Tongue (tissue), 2 donors: ENCODE data around the gene PAX6. TPM values are rescaled to one million over a fixed set of nuclear protein-coding genes. Genes with fewer than 3 reads are reported as not detected.
"Not testable (repeated sequence)": the region's sequence is repeated elsewhere in the genome, so short reads cannot be mapped to it uniquely, and the experiment has no call there.

Experiments used
- DNase-seq: peaks from one replicate; pipeline ENCODE4 v3.0.0-alpha.2; 2015
- total RNA-seq: library from RNA; depleted of rRNA; stranded (reverse); fragments of >200 nt; gene quantifications from one replicate; pipeline ENCODE4 v1.2.3, GENCODE V29; 2014

Gene PAX6
- total RNA-seq, 1 donor from 2014 or later: 0.92 TPM

- DNase-seq: no peak
Observed at GRCh38 chr11:31767685-31768084, 43.4 kb downstream of the PAX6 start.

GRCh38 chr11:31767066-31767465 lies 44.1 kb downstream of the PAX6 start:
- no peak for DNase-seq

DNA sequence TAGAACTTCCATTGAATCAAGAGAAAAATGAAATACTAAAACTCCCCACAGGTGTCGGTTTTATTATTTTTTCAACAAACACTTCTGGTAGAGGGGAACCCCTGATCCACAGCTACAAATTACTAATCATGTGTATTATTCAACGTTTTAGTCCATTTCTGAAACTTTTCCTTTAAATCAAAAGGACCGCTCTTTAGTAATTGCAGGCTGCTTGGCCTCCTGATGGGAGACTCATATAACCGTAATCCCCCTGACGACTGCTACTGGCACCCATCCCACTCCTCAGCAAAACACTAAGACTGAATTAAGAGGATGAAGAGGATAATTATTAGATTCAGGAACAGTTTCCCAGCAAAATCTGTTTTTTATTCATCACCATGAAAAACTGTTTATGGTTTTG lies 46.4 kb downstream of the PAX6 start:
- no peak for DNase-seq

DNA sequence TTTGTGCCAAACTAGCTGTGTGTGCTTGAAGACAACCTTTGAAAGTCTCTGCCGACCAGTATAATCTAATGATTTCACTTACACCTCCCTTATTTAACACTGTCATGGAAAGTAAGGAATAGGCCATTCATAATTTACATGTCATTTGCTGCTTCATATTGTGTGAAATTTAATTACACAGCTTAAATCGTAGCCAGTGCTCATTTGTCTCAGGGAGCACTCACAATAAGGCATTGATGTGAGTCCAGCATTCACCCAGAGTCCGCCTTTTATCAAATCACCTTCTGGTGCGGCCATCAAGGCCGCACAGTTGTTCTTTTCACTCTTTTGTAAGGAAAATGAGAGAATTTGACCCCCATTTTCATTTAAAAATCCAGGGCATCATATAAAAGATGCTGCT lies 46.9 kb downstream of the PAX6 start:
- no peak for DNase-seq

GRCh38 chr11:31763296-31763695 lies 47.8 kb downstream of the PAX6 start:
- DNase-seq: no peak

GRCh38 chr11:31761636-31762035 lies 49.5 kb downstream of the PAX6 start:
- no peak for DNase-seq

GRCh38 chr11:31757260-31757835 lies 53.8 kb downstream of the PAX6 start:
- DNase-seq: peak; percentile 13

DNA sequence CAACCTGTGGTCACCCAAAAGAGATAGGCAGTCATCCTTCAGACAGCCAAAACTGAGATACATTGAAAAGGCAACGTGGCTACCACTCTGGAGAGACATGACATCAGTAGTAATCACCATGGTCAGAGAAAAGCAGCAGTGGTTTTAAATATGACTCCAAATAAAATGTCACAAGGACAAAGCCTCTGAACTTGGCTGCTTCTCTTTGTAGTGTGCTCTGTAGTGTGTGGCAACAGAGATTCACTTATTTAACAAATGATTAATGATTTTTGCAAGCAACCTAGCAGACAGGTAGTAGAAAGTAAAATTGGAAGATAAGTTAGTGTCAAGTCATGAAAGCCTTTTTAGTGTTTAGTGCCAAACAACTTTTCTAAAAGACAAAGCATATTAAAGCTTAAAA lies 63.5 kb downstream of the PAX6 start:
- no peak for DNase-seq

DNA sequence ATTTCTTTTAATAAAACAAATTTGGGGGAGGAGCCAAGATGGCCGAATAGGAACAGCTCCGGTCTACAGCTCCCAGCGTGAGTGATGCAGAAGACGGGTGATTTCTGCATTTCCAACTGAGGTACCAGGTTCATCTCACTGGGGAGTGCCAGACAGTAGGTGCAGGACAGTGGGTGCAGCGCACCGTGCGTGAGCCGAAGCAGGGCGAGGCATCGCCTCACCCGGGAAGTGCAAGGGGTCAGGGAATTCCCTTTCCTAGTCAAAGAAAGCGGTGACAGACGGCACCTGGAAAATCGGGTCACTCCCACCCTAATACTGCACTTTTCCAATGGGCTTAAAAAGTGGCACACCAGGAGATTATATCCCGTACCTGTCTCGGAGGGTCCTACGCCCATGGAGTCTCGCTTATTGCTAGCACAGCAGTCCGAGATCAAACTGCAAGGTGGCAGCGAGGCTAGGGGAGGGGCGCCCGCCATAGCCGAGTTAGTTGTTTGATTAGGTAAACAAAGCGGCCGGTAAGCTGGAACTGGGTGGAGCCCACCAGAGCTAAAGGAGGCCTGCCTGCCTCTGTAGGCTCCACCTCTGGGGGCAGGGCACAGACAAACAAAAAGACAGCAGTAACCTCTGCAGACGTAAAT lies 70.3 kb downstream of the PAX6 start:
- DNase-seq: not testable (repeated sequence)

DNA sequence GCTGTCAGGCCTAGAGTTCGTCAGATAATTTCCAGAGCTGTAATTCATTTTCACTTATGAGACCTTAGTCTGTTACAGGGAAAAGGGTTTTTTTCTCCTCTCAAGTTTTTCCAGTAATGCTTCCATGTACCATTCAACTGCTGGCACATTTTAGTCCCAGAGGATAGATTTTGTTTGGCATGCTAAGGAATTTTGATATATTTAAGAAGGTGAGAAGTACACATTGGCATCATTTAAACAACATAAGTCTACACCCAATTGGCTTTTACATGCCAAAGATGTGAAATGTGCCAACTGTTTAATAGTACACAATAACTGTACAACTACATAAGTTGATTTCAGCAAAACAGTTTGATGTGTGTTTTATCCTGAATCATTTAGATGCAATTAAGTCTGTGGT lies 71.0 kb downstream of the PAX6 start:
- no peak for DNase-seq
